ENCODE data around the gene ITK.

ITK gene

DNA sequence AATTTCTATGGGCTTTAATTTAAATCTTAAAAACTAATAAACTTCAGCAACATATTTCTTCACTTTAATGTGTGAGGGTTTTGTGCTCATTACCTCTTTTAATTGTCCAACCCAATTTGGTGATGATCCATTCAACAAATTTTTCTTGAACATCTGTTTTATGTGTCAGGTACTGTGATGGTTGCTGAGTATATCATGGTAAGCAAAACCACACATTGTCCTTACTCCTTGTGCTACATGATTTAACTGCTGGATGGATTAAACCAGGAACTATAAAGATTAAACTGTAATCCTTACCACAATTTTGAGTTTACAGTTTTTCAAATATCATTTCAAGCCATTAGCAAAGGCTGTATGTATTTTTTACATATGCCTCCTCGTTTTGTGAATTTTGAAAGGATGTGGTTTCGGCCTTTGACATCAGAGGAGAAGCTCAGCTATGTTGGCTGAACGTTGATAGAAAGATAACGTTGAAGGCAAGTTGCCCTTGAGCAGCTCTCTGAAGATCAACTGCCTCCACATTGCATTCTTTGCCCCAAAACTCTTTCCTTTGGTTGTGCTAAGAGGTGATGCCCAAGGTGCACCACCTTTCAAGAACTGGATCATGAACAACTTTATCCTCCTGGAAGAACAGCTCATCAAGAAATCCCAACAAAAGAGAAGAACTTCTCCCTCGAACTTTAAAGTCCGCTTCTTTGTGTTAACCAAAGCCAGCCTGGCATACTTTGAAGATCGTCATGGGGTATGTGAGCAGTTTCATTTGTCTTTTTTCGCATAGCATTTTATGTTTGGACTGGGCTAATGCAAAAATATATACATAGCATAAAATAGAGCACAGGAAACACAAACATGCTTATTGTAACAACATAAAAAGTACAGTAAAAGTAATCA, at the start of gene ITK:
TSS of gene ITK (plus strand) at position 467 of the 891 bp plus-strand sequence. CDS start at position 605, 138 bp downstream.
- Histone ChIP-seq H3K4me2 (ENCODE audit: low read length) (no peak within 1 kb of the TSS), H3K4me3 (ENCODE audit: low read depth, low read length) (no peak within 1 kb of the TSS), H3K9ac (no peak within 1 kb of the TSS), H3K4me1 (no peaks in the 10 kb centered on the region), H3K9me3 (ENCODE audit: control insufficient read depth, low read length) (no peaks in the 10 kb centered on the region), H3K27me3 (ENCODE audit: control insufficient read depth, insufficient read depth, low read length) (no peaks in the 10 kb centered on the region), H3K36me3 (ENCODE audit: control insufficient read depth, insufficient read depth, low read length) (no peaks in the 10 kb centered on the region), H3K79me2 (no peaks in the 10 kb centered on the region), H3K27ac (no peak within 1 kb of the TSS), H2AFZ (no peak within 1 kb of the TSS)
- TF ChIP-seq, protein P1, sequence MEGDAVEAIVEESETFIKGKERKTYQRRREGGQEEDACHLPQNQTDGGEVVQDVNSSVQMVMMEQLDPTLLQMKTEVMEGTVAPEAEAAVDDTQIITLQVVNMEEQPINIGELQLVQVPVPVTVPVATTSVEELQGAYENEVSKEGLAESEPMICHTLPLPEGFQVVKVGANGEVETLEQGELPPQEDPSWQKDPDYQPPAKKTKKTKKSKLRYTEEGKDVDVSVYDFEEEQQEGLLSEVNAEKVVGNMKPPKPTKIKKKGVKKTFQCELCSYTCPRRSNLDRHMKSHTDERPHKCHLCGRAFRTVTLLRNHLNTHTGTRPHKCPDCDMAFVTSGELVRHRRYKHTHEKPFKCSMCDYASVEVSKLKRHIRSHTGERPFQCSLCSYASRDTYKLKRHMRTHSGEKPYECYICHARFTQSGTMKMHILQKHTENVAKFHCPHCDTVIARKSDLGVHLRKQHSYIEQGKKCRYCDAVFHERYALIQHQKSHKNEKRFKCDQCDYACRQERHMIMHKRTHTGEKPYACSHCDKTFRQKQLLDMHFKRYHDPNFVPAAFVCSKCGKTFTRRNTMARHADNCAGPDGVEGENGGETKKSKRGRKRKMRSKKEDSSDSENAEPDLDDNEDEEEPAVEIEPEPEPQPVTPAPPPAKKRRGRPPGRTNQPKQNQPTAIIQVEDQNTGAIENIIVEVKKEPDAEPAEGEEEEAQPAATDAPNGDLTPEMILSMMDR (IDR thresholded peaks at IDR 0.05): no peak

DNA sequence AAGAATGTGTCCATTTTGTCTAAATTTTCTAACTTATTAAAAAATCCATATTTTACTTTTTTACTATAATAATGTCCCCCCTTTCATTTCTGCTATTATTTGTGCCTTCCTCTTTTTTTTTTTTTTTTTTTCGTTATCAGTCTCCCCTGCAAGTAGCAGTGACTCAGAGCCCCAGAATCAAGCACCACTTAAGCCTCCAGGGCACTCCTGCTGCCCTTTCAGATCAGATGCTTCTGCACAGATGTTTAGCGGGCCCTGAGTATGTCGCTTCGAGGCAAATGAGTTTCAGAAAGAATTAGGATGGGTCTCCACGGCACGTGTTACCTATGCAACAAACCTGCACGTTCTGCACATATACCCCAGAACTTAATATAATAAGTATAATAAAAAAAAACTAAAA, 49.7 kb upstream of the ITK start:
- H2AFZ ChIP-seq: no peak overlapping the region
- H3K79me2 ChIP-seq: no peaks in the 10 kb centered on the region
- no peak overlapping the region for H3K4me3 ChIP-seq (ENCODE audit: low read depth, low read length)
- no peak overlapping the region for H3K27ac ChIP-seq
- no peaks in the 10 kb centered on the region for H3K4me1 ChIP-seq
- TF ChIP-seq, protein P1 (IDR thresholded peaks at IDR 0.05): no peak
- H3K36me3 ChIP-seq (ENCODE audit: control insufficient read depth, insufficient read depth, low read length): no peaks in the 10 kb centered on the region
- no peak overlapping the region for H3K4me2 ChIP-seq (ENCODE audit: low read length)
- H3K9ac ChIP-seq: no peak overlapping the region
- H3K27me3 ChIP-seq (ENCODE audit: control insufficient read depth, insufficient read depth, low read length): no peaks in the 10 kb centered on the region
- H3K9me3 ChIP-seq (ENCODE audit: control insufficient read depth, low read length): no peaks in the 10 kb centered on the region

DNA sequence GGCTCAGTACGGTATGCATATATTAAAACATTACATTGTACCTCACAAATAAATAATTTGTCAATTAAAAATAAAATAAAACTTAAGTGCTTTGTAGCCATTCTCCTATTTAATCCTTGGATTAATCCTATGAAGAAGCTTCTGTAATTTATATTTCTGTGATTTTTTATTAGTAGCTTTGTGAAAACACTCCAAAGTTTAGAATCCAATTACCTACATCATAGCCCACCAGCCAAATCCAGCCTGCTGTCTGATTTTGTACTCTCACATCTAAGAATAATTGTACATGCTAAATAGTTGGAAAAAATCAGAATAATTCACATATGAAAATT, 48.4 kb upstream of the ITK start:
- H3K9me3 ChIP-seq (ENCODE audit: control insufficient read depth, low read length): no peaks in the 10 kb centered on the region
- H3K27ac ChIP-seq: no peak overlapping the region
- no peak overlapping the region for H2AFZ ChIP-seq
- TF ChIP-seq, protein P1 (IDR thresholded peaks at IDR 0.05): no peak
- H3K4me1 ChIP-seq: no peaks in the 10 kb centered on the region
- no peak overlapping the region for H3K4me3 ChIP-seq (ENCODE audit: low read depth, low read length)
- no peaks in the 10 kb centered on the region for H3K79me2 ChIP-seq
- no peaks in the 10 kb centered on the region for H3K36me3 ChIP-seq (ENCODE audit: control insufficient read depth, insufficient read depth, low read length)
- no peak overlapping the region for H3K9ac ChIP-seq
- H3K27me3 ChIP-seq (ENCODE audit: control insufficient read depth, insufficient read depth, low read length): no peaks in the 10 kb centered on the region
- no peak overlapping the region for H3K4me2 ChIP-seq (ENCODE audit: low read length)

DNA sequence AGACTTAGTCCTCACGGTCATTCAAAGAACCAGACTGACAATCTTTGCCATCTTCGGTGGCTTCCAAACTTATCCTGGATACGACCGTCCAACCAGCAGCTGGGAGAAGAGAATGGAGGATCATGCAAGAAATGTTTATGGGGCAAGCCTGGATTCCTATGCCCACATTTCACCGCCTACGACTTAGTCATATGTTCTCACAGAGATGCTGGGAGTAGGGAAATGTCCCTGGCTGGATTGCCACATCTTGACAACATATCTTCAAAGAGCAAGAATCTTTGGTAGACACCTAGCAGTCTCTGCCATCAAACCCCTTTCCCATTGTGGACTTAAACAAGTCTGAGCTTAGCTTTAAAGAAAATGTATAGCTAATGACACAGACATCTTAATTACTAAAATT, 42.9 kb upstream of the ITK start:
- TF ChIP-seq, protein P1 (IDR thresholded peaks at IDR 0.05): no peak
- Histone ChIP-seq H3K4me3 (ENCODE audit: low read depth, low read length) (no peak overlapping the region), H3K4me2 (ENCODE audit: low read length) (no peak overlapping the region), H3K9ac (no peak overlapping the region), H3K4me1 (peaks cover 3% of the 10 kb centered on the region), H3K9me3 (ENCODE audit: control insufficient read depth, low read length) (no peaks in the 10 kb centered on the region), H3K27ac (no peak overlapping the region), H3K27me3 (ENCODE audit: control insufficient read depth, insufficient read depth, low read length) (no peaks in the 10 kb centered on the region), H2AFZ (no peak overlapping the region), H3K79me2 (no peaks in the 10 kb centered on the region), H3K36me3 (ENCODE audit: control insufficient read depth, insufficient read depth, low read length) (no peaks in the 10 kb centered on the region)

All from parathyroid adenoma (tissue), 2 donors.